ENCODE results near the gene ADGRL3.
"Not testable (repeated sequence)": the region's sequence is repeated elsewhere in the genome, so short reads cannot be mapped to it uniquely, and the experiment has no call there.

Gene ADGRL3

GRCh38 chr4:61911313-61911756 lies 711.2 kb downstream of the ADGRL3 start:
- DNase-seq (ENCODE audit: low read depth): no peak

GRCh38 chr4:61913619-61914018 lies 713.5 kb downstream of the ADGRL3 start:
- DNase-seq (ENCODE audit: low read depth): no peak

DNA sequence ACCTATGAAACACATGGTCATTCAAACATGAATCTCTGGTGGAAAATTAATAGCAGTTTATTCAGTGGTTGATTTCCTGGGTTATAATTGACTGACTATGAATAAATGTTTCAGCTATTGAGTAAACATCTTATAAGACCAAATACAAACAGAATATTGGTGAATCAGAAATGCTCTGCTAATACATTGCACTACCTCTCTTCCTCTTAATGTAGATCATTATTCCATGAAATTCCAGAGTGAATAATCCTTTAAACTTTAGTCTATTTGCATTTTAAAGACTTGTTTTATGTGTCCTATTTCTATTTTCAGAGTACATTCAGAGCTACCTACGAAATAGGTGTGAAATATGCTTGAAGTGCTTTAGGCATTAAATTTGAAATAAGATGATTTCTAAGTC lies 715.4 kb downstream of the ADGRL3 start:
- DNase-seq (ENCODE audit: low read depth): no peak

DNA sequence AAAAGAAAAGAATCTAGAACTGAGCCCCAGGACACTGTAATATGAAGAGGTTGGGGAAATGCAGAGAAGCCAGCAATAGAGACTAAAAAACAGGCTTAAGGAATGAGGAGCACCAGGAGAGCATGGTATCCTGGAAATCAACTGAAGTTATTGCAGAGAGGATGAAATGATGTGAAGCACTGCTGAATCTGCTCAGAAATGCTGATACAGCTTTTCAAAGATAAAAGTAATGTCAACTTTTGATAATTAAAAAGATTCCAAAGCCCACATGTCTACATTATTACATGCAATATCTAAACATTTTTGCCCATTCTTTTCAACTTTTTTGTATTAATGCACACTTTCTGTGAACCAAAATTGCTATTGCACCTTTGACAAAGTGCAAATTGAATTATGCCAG lies 718.4 kb downstream of the ADGRL3 start:
- no peak for DNase-seq (ENCODE audit: low read depth)

GRCh38 chr4:61918987-61919386 lies 718.9 kb downstream of the ADGRL3 start:
- DNase-seq (ENCODE audit: low read depth): no peak

DNA sequence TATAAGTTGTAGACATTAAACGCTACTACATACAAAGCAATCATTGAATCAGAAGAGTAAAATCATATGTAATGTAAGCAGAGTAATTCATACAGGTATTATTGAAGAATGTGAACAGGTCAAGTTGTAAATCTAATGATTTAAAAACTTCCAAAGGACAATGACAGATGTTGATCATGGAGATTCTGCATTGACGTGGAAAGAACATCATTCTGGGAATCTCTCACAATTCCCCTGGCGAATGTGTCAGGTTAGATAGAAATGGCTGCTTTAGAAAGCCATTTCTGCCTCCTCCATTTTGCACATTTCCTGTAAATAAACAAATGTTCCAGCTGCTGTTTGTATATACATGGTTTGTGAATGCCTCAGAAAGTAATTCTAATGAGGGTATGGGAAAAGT lies 719.4 kb downstream of the ADGRL3 start:
- no peak for DNase-seq (ENCODE audit: low read depth)

- no peak for DNase-seq (ENCODE audit: low read depth)
Observed at GRCh38 chr4:61921920-61922319, 721.8 kb downstream of the ADGRL3 start.

DNA sequence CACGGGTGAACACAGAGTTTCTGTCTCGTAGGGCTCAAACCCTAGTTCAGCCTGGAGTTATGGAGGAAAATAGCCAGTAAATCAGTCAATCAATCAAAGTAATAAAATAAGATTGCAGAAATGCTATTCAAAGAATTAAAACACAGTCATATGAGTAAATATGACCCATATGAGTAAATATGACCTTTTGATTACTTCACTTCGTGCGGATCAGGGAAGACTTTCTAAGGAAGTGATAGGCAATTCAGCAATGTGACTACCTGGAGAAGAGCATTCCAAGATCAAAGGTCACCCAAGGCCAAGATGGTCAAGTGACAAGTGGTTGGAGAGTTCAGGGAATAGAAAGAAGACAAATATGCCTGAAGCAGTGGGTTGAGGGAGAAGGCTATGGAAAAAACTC lies 722.6 kb downstream of the ADGRL3 start:
- no peak for DNase-seq (ENCODE audit: low read depth)

GRCh38 chr4:61923179-61923578 lies 723.1 kb downstream of the ADGRL3 start:
- DNase-seq (ENCODE audit: low read depth): no peak

- no peak for DNase-seq (ENCODE audit: low read depth)
Observed at GRCh38 chr4:61924131-61924530, 724.0 kb downstream of the ADGRL3 start.

GRCh38 chr4:61933527-61933926 lies 733.4 kb downstream of the ADGRL3 start:
- no peak for DNase-seq (ENCODE audit: low read depth)

DNA sequence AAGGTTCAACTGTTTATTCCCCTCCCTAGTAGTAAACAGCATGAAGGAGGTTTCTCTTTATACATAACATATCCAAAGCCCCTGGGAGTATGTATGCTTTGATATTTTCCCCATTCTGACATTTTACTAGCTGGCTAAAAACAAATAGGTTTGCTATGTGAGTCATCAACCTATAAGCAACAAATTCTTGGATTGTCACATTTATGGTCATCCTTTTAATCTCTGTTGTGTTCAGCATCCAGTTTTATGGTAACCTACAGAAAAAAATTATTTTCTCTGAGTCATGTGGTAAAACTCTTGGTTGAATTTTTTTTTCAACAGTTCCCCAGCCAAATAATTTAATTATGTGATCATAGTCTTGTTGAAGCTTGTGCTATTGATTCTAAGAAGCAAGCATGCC lies 734.1 kb downstream of the ADGRL3 start:
- no peak for DNase-seq (ENCODE audit: low read depth)

- DNase-seq (ENCODE audit: low read depth): no peak
Observed at GRCh38 chr4:61938250-61938846, 738.2 kb downstream of the ADGRL3 start.

DNA sequence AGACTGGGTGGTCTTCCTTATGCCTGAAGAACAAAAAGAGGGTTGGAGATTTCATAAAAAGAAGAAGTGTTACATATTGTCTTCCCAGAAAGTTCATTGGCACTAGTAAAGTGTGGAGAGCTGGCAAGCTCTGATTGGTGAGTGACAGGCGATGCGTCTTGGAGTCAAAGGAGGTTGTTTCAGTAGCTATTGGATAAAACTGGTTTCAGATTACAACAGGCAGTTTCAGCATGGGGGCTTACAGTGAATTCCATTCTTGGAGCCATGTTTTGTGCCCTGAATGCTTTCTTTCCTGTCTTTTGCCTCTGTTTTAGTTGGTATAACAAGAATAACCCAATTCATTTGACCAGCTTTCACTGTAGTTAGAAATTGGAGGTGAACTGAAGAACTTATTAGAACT lies 750.5 kb downstream of the ADGRL3 start:
- no peak for DNase-seq (ENCODE audit: low read depth)

- DNase-seq (ENCODE audit: low read depth): no peak
Observed at GRCh38 chr4:61953386-61953785, 753.3 kb downstream of the ADGRL3 start.

GRCh38 chr4:61958591-61958990 lies 758.5 kb downstream of the ADGRL3 start:
- DNase-seq (ENCODE audit: low read depth): no peak

DNA sequence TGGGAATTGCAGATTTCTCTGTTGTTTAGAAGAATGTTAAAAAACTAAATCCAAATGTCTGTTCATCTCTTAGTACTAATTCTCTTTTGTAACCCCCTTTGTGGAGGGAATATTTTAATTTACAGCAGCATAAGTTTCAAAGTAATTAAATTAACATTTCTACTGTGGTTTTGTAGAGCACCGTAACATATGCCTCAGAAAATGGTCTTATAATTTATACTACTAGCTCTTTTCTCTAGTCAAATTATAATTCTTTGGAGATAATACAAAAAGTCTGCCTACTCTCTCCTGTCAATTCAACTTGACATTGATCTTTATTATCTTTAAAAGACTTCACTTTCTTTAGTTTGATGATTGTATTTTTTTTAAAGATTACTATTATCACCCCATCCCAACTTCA lies 759.0 kb downstream of the ADGRL3 start:
- DNase-seq (ENCODE audit: low read depth): no peak

GRCh38 chr4:61984260-61984909 lies 784.3 kb downstream of the ADGRL3 start:
- no peak for DNase-seq (ENCODE audit: low read depth)

DNA sequence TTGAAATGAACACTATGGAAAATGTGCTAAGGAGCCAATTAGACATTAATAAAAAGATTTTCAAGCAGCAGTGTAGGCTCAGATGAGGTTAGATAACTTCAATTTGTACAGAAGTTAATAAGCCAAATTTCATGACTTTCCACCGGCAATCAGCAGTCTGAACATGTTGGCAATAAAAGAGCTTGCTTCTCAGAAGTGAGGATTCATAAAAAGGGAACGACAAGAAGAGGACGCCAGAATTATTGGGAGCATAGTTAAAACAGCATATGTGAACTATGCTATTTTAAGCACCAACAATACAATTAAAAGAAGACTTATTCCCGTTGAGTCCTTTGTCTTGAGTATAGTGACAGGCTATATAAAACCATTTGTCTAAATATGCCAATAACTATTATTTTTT lies 785.3 kb downstream of the ADGRL3 start:
- DNase-seq (ENCODE audit: low read depth): no peak

- DNase-seq (ENCODE audit: low read depth): not testable (repeated sequence)
Observed at GRCh38 chr4:61986929-61987328, 786.8 kb downstream of the ADGRL3 start.

DNA sequence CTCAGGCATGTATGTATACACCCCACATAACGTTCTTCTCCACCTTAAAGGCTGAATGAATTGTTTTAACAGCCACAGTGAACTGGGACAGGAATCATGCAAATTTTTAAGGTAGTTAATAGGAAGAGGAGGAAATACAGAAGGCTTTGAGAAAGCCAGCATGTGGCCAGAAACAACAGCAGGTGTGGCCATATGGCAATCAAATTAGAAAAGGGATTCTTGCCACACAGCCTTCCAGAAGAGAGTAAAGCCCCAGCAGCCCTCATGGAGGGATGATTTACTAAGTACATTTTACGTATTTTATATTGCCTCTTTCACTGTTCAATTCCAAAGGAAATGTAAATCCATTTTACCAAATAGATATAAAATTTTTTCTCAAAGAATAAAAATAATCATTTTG lies 792.2 kb downstream of the ADGRL3 start:
- DNase-seq (ENCODE audit: low read depth): no peak

GRCh38 chr4:61994036-61994435 lies 793.9 kb downstream of the ADGRL3 start:
- no peak for DNase-seq (ENCODE audit: low read depth)

DNA sequence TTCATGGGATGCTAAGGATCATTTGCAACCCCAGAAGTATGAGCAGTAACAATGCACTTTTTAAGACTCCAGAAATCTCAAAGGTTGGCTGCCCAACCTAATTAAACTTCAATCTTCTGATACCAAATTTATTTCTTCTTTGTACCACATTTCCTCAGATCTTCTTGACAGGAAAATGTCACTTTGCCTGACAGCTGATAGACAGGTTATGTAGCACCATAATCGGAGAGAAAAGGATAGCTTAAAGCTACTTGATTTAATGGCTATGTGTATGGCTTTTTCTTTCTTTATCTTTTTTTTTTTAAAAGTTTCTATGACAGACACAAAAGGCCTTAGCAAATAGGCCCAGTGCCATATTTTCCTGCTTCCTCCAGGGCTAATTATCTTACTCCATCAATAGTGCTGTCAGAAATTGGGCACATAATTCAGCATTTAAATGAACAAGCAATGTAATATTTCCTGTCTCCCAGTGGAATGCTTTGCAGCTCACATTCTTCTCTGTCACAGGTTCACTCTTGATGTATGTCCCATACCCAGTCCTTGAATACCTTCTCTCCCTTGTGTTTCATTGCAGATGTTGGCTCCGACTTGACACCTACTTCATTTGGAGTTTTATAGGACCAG lies 795.7 kb downstream of the ADGRL3 start:
- no peak for DNase-seq (ENCODE audit: low read depth)

DNA sequence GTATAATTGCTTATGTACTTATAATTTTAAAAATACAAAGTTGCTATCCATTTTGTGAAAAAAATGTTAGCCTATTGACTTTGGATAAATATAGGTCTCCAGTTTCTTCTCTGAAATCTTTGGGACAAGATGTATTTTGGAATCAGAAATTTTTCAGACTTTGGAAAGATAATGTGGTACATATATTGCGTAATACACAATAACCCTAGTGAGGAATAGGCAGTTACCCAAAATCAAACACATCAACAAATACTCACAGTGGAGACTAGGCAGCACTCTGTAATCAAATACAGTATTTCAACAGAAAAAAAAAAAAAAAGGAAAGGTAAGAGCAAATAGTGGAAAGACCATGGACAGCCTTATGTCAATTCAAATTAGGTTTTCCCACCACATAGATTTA lies 796.8 kb downstream of the ADGRL3 start:
- DNase-seq (ENCODE audit: low read depth): no peak
